Non-pigmented ciliary epithelial cell (primary cell): Measurements from ENCODE around the gene VTI1A.

Experiments used
- DNase-seq: peaks from one replicate; pipeline ENCODE4 v3.0.0-alpha.2; 2010; ENCODE audit warnings: low read depth

Gene VTI1A

DNA sequence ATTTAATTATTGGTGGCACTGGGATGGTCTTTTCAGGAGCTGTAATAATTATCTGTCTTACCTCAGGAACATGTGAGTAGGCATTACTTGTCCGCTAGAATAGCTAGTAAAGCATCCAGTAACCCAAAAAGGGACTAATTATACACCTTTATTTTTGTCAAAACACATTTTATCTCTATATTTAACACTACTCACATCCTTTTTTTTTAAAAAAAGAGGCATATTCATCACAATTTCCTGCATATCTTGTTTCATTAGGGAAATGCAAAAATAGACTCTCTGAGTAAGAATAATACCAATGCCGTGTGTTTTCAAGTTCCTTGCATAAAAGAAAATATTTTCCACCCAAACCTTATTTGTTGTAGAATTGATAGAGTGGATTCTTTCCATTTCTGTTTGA lies 99.5 kb downstream of the VTI1A start:
- no peak for DNase-seq

DNA sequence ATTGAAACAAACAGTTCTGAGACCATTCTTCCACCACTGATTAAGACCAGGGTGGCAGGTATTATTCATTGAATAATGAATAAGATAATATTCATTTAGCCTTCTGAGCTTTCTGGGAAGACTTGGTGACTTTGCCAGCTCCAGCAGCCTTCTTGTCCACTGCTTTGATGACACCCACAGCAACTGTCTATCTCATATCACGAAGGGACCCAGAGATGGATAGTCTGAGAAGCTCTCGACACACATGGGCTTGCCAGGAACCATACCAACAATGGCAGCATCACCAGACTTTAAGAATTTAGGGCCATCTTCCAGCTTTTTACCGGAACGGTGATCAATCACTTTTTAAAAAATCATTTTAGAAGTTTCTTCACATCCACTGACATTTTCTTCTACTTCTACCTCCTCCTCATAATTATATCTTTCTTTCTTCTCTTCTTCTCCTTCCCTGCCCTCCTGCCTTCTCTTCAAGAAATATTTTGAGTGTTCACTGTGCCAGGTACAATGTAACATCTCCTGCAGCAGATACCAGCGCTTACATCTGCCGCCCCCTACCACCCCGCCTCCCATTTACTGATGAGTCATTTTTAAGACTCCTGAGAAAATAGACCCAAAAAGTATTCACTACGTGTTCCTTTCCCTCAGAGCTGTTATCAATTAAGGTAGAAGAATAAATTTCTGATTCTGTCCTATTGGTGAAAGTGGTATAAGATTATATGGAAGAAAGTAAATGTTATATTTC lies 101.7 kb downstream of the VTI1A start:
- no peak for DNase-seq

- DNase-seq: no peak
Observed at GRCh38 chr10:112552593-112553110, 105.6 kb downstream of the VTI1A start.

- no peak for DNase-seq
Observed at GRCh38 chr10:112553315-112553714, 106.3 kb downstream of the VTI1A start.

- no peak for DNase-seq
Observed at GRCh38 chr10:112554263-112554662, 107.2 kb downstream of the VTI1A start.

DNA sequence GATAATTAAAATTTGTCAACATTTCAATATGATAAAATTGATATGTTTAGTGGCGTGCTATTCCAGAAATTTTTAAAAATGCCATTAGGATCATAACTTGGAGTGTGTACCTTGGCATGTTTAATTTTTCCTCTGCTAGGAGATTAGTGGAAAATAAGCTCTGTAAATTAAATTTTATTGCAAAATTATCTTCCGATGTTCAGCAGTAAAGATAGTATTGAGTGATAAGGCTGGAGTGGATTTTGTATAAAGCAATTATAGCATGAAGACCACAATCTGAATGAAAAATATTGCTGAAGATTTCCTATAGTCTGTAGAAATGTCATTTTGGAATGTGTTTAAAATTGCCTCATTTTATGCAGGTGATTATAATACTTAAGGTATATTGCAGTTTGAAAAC lies 110.2 kb downstream of the VTI1A start:
- no peak for DNase-seq

- DNase-seq: no peak
Observed at GRCh38 chr10:112558476-112559142, 111.6 kb downstream of the VTI1A start.

GRCh38 chr10:112559349-112559748 lies 112.3 kb downstream of the VTI1A start:
- DNase-seq: no peak

DNA sequence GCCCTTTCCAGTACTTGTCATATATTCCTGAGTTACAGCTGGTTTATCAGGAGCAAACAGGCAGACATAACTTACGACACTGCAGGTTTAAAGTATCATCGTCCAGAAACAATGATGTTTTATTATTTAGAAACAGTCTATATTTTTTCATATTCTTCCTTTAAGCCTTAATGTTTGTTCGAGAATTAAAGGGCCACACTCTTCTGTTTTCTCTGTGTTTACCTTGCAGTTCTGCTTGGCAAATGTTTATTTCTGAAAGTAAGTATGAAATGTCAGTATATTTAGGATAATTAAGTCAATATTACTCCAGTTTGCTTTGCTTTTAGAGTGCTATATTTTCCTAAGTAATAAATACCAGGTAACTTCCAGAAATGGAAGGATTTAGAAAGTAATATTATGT lies 115.1 kb downstream of the VTI1A start:
- no peak for DNase-seq

DNA sequence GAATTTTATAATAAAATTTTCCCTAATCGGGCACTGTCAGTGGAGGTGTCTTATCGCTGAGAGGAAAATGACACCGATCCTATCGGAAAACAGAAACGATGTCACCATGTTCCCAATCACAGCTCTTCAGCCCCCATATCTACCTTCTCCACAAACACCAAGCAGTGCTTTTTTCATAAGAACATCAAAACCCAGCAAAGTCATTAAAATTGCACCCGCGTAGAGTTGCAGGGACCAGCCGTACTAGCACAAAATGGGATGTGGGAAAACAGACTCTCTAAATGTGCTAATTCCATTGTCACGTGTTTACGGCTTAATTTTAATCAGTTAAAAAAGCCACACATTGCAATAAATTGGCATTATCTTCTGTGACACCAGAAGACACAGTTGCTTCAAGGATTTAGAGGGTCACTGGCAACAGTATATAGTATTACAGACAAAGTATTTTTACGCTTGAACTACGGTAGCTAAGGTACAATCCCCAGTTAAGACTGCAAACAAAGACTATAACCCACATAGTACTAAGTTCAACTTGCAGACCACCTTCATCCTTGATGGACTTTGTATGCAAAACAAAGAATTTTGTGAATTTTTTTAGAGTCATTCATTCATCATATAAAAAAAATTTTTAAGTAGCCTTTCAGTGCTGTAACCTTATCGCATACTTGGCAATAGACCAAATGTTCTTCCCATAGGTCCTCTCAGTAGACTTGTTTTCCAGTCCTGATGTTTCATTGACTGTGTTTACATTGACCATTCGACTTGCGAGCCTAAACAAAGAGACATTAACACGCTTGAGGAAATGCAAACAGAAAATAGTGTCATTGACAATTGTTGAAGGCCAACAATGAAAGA lies 116.0 kb downstream of the VTI1A start:
- no peak for DNase-seq

DNA sequence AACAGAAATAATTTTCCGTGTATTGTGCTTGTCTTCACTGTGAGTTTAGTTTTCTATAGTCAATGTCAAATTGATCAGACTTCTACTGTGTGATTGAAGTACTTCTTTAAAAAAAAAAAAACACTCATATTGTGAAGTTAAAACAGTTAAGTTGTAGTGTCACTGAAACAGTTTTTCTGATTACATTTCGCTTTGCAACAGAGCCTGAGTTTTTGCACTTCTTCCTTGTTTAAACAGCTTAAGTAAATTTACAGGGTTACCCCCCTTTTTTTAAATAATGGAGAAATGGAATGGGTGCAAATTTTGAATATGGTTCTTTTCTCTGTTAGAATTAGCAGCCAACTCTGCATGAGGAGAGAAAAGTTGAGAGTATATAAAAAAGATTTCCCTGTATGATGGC lies 117.3 kb downstream of the VTI1A start:
- no peak for DNase-seq

DNA sequence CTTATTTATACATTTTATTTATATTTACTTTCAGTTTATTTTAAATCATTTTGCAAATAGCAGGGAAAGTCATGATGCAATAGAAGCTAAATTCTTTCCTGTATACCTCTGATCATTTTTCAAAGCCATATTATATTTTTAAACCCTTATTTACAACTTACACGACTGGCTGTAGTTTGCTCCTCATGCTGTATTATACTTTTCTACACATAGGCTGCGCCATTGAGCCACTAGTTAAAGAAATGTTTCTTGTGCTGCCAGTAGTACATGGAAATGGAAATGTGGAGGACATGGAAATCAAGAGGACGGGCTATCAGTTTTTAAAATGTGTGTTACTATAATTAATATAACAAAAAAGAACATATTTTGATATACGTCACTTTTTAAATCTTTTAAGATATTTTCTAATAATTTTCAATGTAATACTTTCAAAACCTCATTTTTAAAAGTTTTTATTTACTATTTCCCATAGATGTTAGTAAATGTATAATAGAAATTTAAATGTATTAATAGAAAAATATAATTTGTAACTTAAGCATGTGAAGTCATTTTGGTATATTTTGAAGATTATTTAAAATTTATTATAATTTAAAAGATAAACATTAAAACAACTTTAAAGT lies 118.5 kb downstream of the VTI1A start:
- DNase-seq: peak; percentile 31

DNA sequence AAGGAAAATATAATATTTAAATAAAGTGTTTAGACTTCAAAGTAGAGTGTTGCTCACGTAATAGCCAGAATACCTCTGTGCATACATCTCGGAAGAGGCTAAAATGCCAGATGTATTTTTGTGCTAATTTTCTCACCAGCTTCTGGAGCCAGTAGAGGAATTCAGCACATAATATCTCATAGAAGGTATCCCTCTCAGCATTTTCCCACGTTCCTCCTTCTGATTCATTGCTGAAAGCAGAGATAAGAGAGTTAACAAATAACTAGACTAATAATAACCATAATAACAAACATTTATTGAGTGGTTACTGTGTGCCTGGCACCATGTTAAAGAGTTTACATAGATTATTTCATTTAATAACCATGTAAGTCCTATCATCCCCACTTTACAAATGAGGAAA lies 123.6 kb downstream of the VTI1A start:
- DNase-seq: no peak

DNA sequence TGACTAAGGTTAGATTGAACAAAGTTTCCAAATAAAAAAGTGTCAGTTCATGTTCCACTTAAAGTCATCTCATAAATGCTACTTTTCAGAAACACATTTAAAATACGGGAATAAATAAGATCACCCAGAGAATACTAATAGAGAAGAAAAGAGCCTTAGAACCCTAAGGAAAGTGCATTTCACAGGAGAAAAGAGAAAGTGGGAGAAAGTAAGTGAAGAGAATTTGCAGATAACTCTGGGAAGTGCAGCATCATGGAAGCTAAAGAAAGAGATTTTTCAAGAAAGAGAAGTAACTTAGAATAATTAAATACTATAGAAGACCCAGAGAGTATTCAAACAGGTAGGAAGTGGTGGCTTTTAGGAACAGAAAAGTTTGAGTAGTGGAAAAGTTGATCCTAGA lies 132.6 kb downstream of the VTI1A start:
- DNase-seq: no peak

- no peak for DNase-seq
Observed at GRCh38 chr10:112580267-112580666, 133.3 kb downstream of the VTI1A start.

- DNase-seq: no peak
Observed at GRCh38 chr10:112581921-112582320, 134.9 kb downstream of the VTI1A start.

- DNase-seq: no peak
Observed at GRCh38 chr10:112583236-112583939, 136.4 kb downstream of the VTI1A start.

GRCh38 chr10:112584276-112584675 lies 137.3 kb downstream of the VTI1A start:
- no peak for DNase-seq

- no peak for DNase-seq
Observed at GRCh38 chr10:112585126-112585525, 138.1 kb downstream of the VTI1A start.

DNA sequence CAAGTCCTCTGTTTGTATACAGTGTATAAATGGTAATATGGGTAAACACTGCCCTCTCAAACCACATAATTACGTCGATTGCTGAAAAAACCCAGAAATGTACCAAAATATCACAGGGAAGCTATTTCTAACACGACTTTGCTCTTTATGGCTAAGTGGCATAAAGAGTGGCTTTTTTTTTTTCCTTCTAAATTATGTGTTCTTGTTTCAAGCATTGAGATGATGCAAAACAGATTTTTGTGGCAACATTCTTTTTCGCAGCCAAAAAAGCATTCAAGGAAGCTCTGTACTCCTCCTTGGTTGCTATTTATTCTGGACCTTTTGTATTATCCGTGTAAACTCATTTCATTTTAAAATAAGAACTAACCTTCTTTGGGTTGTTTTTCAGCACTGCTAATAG lies 138.9 kb downstream of the VTI1A start:
- no peak for DNase-seq

- no peak for DNase-seq
Observed at GRCh38 chr10:112587729-112588128, 140.7 kb downstream of the VTI1A start.
